NB4 (cell line): Measurements from ENCODE around the gene CAPN14.
A peak's percentile ranks its signal among the peaks of the same experiment; 100 is the strongest.

ENCODE experiments used
- DNase-seq: peaks from one replicate; pipeline ENCODE4 v3.0.0; 2010; ENCODE audit warnings: low read depth
- H3K4me3 ChIP-seq: one replicate; pipeline ENCODE4 v1.5.1; 2011; ENCODE audit warnings: mild to moderate bottlenecking, low read depth, low read length, moderate library complexity
- MYC ChIP-seq: IDR thresholded peaks from 2 replicates; pipeline ENCODE4 v1.6.1; 2011; ENCODE audit warnings: low read depth, low read length
- POLR2A ChIP-seq: IDR thresholded peaks from 2 replicates; pipeline ENCODE4 v1.6.1; 2011; ENCODE audit warnings: mild to moderate bottlenecking; ENCODE audit not compliant: insufficient read length; ENCODE audit errors: extremely low read depth
- TF ChIP-seq, protein P1 (sequence below): IDR thresholded peaks from 2 replicates; pipeline ENCODE4 v1.6.1; 2011; ENCODE audit warnings: low read depth, low read length
- TF ChIP-seq, protein P2 (sequence below): IDR thresholded peaks from one replicate; pipeline ENCODE4 v1.5.1; 2012; ENCODE audit warnings: low read depth, low read length

Gene CAPN14

DNA sequence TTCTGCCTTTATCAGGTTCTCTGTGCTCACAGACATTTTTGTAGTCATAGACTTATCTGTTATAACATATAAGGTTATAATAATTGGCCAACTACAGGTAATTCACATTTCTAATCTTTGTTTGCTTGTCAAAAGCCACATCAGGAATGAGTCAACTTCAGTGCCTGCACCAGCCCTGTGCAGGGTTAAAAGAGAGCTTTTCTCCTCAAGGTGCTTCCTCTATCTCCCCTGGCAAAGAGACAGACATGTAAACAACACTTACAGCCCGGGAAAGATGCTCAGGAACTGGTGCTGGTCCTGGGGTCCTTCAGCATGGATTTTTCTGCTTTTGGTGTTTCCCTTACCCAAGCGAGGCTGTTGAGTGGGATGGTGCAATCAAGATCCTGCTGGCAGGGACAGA, 9.0 kb upstream of the CAPN14 start:
- H3K4me3 ChIP-seq = no peak overlapping the region
- DNase-seq = no peak
- TF ChIP-seq MYC = no peak
- TF ChIP-seq, protein P1, sequence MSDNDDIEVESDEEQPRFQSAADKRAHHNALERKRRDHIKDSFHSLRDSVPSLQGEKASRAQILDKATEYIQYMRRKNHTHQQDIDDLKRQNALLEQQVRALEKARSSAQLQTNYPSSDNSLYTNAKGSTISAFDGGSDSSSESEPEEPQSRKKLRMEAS = no peak

DNA sequence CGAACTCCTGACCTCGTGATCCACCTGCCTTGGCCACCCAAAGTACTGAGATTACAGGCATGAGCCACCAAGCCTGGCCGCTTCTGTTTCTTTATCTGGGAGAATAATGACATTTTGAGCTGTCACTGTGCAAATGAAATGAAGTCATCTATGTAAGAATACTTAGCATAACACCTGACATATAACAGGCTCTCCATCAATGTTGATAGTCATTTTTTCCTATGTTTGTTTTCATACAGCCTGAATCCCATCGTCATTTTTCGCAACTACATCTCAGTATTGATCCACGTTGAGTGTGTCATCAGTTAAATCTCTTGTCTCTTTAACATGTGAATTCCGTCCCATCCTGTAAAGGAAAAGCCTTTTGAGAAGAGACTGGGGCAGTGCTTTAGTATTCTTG, 6.4 kb upstream of the CAPN14 start:
- TF ChIP-seq POLR2A (no peak), MYC (no peak)
- TF ChIP-seq, protein P2, sequence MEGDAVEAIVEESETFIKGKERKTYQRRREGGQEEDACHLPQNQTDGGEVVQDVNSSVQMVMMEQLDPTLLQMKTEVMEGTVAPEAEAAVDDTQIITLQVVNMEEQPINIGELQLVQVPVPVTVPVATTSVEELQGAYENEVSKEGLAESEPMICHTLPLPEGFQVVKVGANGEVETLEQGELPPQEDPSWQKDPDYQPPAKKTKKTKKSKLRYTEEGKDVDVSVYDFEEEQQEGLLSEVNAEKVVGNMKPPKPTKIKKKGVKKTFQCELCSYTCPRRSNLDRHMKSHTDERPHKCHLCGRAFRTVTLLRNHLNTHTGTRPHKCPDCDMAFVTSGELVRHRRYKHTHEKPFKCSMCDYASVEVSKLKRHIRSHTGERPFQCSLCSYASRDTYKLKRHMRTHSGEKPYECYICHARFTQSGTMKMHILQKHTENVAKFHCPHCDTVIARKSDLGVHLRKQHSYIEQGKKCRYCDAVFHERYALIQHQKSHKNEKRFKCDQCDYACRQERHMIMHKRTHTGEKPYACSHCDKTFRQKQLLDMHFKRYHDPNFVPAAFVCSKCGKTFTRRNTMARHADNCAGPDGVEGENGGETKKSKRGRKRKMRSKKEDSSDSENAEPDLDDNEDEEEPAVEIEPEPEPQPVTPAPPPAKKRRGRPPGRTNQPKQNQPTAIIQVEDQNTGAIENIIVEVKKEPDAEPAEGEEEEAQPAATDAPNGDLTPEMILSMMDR = no peak
- TF ChIP-seq, protein P1 = no peak
- no peak overlapping the region for H3K4me3 ChIP-seq
- DNase-seq = no peak

DNA sequence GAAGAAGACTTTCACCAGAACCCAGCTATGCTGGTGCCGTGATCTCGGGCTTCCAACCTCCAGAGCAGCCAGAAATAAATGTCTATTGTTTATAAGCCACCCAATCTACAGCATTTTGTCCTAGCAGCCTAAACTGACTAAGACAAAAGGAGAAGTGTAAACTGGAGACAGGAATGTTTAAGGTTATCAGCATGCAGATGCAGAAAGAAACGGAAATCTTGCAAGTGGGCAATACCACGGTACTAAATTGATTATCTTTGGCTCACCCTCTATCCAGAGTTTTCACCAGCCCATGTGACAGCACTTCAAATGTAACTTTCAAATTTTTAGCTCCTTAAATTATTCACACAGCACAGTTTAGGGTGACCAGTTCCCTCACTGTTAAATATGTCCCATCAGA, 5.7 kb upstream of the CAPN14 start:
- no peak overlapping the region for H3K4me3 ChIP-seq
- no peak for DNase-seq
- TF ChIP-seq, protein P2 = no peak
- TF ChIP-seq MYC = no peak
- TF ChIP-seq, protein P1 = no peak
- TF ChIP-seq POLR2A = no peak

DNA sequence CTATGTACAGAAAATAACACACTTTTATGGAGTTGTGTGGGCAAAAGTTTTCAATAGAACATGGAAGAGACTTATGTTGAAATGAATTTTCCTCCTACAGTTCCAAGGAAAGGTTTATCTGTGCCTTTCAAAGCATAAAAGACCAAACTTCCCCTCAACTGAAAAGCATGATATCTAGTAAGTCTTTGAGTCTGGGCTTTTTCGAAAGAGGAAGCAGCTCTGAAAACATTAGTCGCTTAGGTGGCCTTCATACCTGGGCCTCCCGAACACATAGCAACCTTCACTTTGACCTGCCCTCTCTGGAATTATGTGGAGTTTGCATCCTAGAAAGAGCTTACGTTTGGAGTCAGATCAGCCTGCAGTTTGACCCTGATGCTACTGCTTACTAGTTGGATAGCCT, 4.8 kb upstream of the CAPN14 start:
- DNase-seq = no peak
- no peak overlapping the region for H3K4me3 ChIP-seq
- TF ChIP-seq POLR2A (no peak), MYC (no peak)
- TF ChIP-seq, protein P1 = no peak
- TF ChIP-seq, protein P2 = no peak

DNA sequence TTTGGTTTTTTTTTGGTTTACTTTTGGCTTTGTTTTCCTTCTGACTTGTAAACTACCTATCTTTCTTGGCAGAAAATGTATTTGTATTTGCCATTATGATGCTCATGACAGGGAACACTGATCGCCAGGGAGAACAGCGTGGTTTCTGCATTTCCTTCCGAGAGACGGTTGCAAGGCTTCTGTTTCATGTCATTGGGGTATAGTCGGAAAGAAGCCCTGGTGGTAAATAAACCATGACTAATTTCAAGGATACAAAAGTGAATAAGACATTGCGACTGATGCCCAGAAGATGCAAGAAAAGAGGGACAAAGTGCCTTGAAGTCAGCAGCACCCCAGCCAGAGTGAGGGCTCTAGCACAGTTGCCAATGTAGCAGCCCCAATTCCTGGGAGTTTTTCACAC, 4.2 kb upstream of the CAPN14 start:
- TF ChIP-seq POLR2A (no peak), MYC (no peak)
- TF ChIP-seq, protein P1 = no peak
- TF ChIP-seq, protein P2 = no peak
- DNase-seq = no peak
- H3K4me3 ChIP-seq = no peak overlapping the region

DNA sequence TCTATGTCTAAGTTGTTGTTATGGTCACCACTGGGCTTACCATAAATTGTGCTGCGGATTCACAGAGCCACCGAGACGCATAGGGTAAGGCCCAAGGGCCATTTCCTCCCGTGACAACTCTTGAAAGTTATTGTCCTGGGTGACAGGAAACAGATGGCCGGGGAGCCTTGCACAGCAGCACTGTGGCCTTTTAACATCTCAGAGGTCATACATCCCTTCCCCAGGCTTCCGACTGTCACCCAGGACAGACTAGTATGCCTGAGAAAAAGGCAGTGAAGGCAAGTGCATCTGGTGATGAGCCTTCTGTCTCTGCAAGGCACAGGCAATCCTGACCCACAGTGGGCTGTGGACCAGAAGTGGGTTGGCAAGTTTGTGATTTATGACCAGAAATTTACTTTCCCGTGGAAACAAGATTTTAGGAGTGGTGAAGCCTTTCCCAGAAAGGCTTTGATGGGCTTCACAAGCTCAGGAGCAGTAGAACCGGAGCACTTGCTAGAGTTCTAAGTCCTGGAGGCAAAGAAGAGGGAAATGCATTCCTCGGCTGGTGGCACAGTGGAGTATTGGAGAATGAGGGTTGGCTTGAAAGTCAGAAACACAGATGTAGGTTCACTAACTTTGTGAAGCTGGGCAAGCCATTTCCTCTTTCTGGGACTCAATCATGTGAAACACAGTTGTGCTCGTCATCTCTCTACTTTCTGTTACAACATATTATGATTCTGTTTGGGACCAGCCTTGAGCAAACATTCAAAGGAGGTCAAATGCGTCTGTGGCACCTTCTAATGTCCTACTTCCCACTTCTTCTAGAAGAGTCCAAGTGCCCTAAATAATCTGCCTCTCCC, 2.0 kb upstream of the CAPN14 start:
- no peak overlapping the region for H3K4me3 ChIP-seq
- peak; percentile 15 for DNase-seq
- TF ChIP-seq, protein P1 = no peak
- TF ChIP-seq, protein P2 = no peak
- TF ChIP-seq POLR2A (no peak), MYC (no peak)
